Thoracic aorta (tissue), 2 donors: ENCODE data around the gene SSR1. TPM values are rescaled to one million over a fixed set of nuclear protein-coding genes. Genes with fewer than 3 reads are reported as not detected.
"Not testable (repeated sequence)": the region's sequence is repeated elsewhere in the genome, so short reads cannot be mapped to it uniquely, and the experiment has no call there.

Experiments used
- ATAC-seq: fragments of 150-250 bp; one replicate; pipeline ENCODE4 v1.8.0; 2017; ENCODE audit warnings: low read depth; ENCODE audit not compliant: insufficient number of reproducible peaks, low FRiP score
- DNase-seq: peaks from one replicate; pipeline ENCODE4 v3.0.0-alpha.2; 2020; ENCODE audit warnings: low spot score
- H3K27ac ChIP-seq, 2 donors: fragments of 200-600 bp; sonication (generic); 1 replicate in 1 of 2; 2 replicates in 1 of 2; pipeline ENCODE4 v1.5.1; 2016; ENCODE audit warnings: mild to moderate bottlenecking in 2 of 2, moderate library complexity in 2 of 2
- H3K27me3 ChIP-seq: fragments of 200-600 bp; sonication (generic); replicated peaks from 2 replicates; pipeline ENCODE4 v1.6.0; 2016; ENCODE audit warnings: mild to moderate bottlenecking; ENCODE audit not compliant: insufficient read depth
- H3K36me3 ChIP-seq: fragments of 200-600 bp; sonication (generic); one replicate; pipeline ENCODE4 v1.5.1; 2016
- H3K4me1 ChIP-seq, 2 donors: fragments of 200-600 bp; sonication (generic); 1 replicate in 1 of 2; 2 replicates in 1 of 2; pipeline versions ENCODE4 v1.5.1 to v1.6.0; 2016; ENCODE audit warnings: low read depth in 2 of 2, mild to moderate bottlenecking in 1 of 2; ENCODE audit not compliant: control insufficient read depth in 1 of 2
- H3K4me3 ChIP-seq: fragments of 200-600 bp; sonication (generic); 2 replicates; pipeline ENCODE4 v1.5.1; 2016; ENCODE audit warnings: mild to moderate bottlenecking
- H3K9me3 ChIP-seq: fragments of 200-600 bp; sonication (generic); 2 replicates; pipeline ENCODE4 v1.5.1; 2016
- total RNA-seq, 2 donors: library from RNA; depleted of rRNA; stranded (reverse); fragments of >200 nt; gene quantifications; one replicate each; pipeline versions ENCODE4 v1.1.0 to v1.2.3, GENCODE V29; 2016
- TF ChIP-seq, protein P1 (sequence below): fragments of 200-600 bp; sonication (generic); IDR thresholded peaks from one replicate; pipeline ENCODE4 v1.5.1; 2019; ENCODE audit warnings: antibody characterized with exemption

Gene SSR1
- total RNA-seq, 2 donors from 2014 or later = 56.6 to 59.4 TPM

- Histone ChIP-seq H3K27ac (no peak overlapping the region), H3K36me3 (no peaks in the 10 kb centered on the region), H3K9me3 (no peaks in the 10 kb centered on the region), H3K4me1 (no peaks in the 10 kb centered on the region), H3K4me3 (no peak overlapping the region), H3K27me3 (no peaks in the 10 kb centered on the region)
- DNase-seq (no peak), ATAC-seq (no peak)
- TF ChIP-seq, protein P1, sequence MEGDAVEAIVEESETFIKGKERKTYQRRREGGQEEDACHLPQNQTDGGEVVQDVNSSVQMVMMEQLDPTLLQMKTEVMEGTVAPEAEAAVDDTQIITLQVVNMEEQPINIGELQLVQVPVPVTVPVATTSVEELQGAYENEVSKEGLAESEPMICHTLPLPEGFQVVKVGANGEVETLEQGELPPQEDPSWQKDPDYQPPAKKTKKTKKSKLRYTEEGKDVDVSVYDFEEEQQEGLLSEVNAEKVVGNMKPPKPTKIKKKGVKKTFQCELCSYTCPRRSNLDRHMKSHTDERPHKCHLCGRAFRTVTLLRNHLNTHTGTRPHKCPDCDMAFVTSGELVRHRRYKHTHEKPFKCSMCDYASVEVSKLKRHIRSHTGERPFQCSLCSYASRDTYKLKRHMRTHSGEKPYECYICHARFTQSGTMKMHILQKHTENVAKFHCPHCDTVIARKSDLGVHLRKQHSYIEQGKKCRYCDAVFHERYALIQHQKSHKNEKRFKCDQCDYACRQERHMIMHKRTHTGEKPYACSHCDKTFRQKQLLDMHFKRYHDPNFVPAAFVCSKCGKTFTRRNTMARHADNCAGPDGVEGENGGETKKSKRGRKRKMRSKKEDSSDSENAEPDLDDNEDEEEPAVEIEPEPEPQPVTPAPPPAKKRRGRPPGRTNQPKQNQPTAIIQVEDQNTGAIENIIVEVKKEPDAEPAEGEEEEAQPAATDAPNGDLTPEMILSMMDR = no peak
Observed at GRCh38 chr6:7324520-7324919, 11.5 kb upstream of the SSR1 start.

GRCh38 chr6:7323074-7323473, 10.1 kb upstream of the SSR1 start:
- Histone ChIP-seq H3K27ac (no peak overlapping the region), H3K4me3 (no peak overlapping the region), H3K36me3 (no peaks in the 10 kb centered on the region), H3K27me3 (no peaks in the 10 kb centered on the region), H3K9me3 (no peaks in the 10 kb centered on the region), H3K4me1 (no peaks in the 10 kb centered on the region)
- DNase-seq (no peak), ATAC-seq (no peak)
- TF ChIP-seq, protein P1 = no peak

GRCh38 chr6:7321866-7322265, 8.9 kb upstream of the SSR1 start:
- not testable (repeated sequence) for ATAC-seq, H3K4me1 ChIP-seq, H3K9me3 ChIP-seq, H3K27ac ChIP-seq, H3K36me3 ChIP-seq, DNase-seq, H3K27me3 ChIP-seq, H3K4me3 ChIP-seq

- not testable (repeated sequence) for H3K27me3 ChIP-seq, H3K27ac ChIP-seq, H3K9me3 ChIP-seq, H3K4me1 ChIP-seq, H3K4me3 ChIP-seq, DNase-seq, H3K36me3 ChIP-seq, ATAC-seq
Observed at GRCh38 chr6:7319406-7319805, 6.4 kb upstream of the SSR1 start.

- Histone ChIP-seq H3K4me1 (no peaks in the 10 kb centered on the region), H3K9me3 (no peaks in the 10 kb centered on the region), H3K27ac (no peak overlapping the region), H3K36me3 (no peaks in the 10 kb centered on the region), H3K4me3 (no peak overlapping the region), H3K27me3 (no peaks in the 10 kb centered on the region)
- no peak for ATAC-seq
- DNase-seq = no peak
- TF ChIP-seq, protein P1 = no peak
Observed at GRCh38 chr6:7317538-7317937, 4.5 kb upstream of the SSR1 start.

GRCh38 chr6:7316658-7317533, 3.9 kb upstream of the SSR1 start:
- DNase-seq = no peak
- Histone ChIP-seq H3K4me3 (no peak overlapping the region), H3K27ac (no peak overlapping the region), H3K4me1 (peaks cover 2 to 3% of the 10 kb centered on the region in 2 donors), H3K9me3 (no peaks in the 10 kb centered on the region), H3K27me3 (no peaks in the 10 kb centered on the region), H3K36me3 (no peaks in the 10 kb centered on the region)
- TF ChIP-seq, protein P1 = no peak
- no peak for ATAC-seq
